ENCODE results near the gene SEL1L3.

GRCh38 chr4:25842229-25842845 is 20.5 kb downstream of the SEL1L3 start:
- TF ChIP-seq SIN3A (IDR thresholded peaks at IDR 0.05; ENCODE audit: borderline replicate concordance, low read depth, low read length) (no peak), POLR2AphosphoS5 (IDR thresholded peaks at IDR 0.05; ENCODE audit: low read depth, low read length) (no peak), CTCF (IDR thresholded peaks at IDR 0.05) (no peak), MAX (IDR thresholded peaks at IDR 0.05; ENCODE audit: low read depth) (no peak), TEAD4 (IDR thresholded peaks at IDR 0.05; ENCODE audit: borderline replicate concordance, insufficient read depth) (no peak), EZH2phosphoT487 (IDR thresholded peaks at IDR 0.05; ENCODE audit: borderline replicate concordance, low read depth) (no peak), ZBTB33 (IDR thresholded peaks at IDR 0.05; ENCODE audit: borderline replicate concordance, low read depth) (no peak), USF1 (IDR thresholded peaks at IDR 0.05; ENCODE audit: borderline replicate concordance, low read depth) (no peak), GABPA (IDR thresholded peaks at IDR 0.05; ENCODE audit: low read depth) (no peak), EP300 (IDR thresholded peaks at IDR 0.05; ENCODE audit: borderline replicate concordance in 1 of 2, low read depth in 1 of 2, low read length in 1 of 2) (no peak), REST (IDR thresholded peaks at IDR 0.05; ENCODE audit: low read depth, low read length) (no peak), JUND (IDR thresholded peaks at IDR 0.05) (no peak)
